Breast epithelium (tissue), 3 donors: Measurements from ENCODE around the gene SNCB.
A peak's percentile ranks its signal among the peaks of the same experiment; 100 is the strongest.

ENCODE experiments used
- POLR2A ChIP-seq: fragments of 450-650 bp; IDR thresholded peaks from one replicate; pipeline ENCODE4 v1.6.1; 2016; ENCODE audit warnings: antibody characterized with exemption, mild to moderate bottlenecking, moderate library complexity
- POLR2AphosphoS5 ChIP-seq, 3 donors: sonication (generic); formaldehyde crosslinking; IDR thresholded peaks; one replicate each; pipeline ENCODE4 v1.6.1; 2017; ENCODE audit warnings: antibody characterized with exemption in 3 of 3
- TF ChIP-seq, protein P1 (sequence below), 3 donors: fragments of 450-650 bp; IDR thresholded peaks; one replicate each; pipeline ENCODE4 v1.5.1; 2016 to 2017; ENCODE audit warnings: antibody characterized with exemption in 3 of 3, mild to moderate bottlenecking in 3 of 3, moderate library complexity in 3 of 3

GRCh38 chr5:176675676-176676360, 45.5 kb upstream of the SNCB start:
- TF ChIP-seq, protein P1, sequence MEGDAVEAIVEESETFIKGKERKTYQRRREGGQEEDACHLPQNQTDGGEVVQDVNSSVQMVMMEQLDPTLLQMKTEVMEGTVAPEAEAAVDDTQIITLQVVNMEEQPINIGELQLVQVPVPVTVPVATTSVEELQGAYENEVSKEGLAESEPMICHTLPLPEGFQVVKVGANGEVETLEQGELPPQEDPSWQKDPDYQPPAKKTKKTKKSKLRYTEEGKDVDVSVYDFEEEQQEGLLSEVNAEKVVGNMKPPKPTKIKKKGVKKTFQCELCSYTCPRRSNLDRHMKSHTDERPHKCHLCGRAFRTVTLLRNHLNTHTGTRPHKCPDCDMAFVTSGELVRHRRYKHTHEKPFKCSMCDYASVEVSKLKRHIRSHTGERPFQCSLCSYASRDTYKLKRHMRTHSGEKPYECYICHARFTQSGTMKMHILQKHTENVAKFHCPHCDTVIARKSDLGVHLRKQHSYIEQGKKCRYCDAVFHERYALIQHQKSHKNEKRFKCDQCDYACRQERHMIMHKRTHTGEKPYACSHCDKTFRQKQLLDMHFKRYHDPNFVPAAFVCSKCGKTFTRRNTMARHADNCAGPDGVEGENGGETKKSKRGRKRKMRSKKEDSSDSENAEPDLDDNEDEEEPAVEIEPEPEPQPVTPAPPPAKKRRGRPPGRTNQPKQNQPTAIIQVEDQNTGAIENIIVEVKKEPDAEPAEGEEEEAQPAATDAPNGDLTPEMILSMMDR (IDR thresholded peaks at IDR 0.05), result peak in 1 of 3 donors; percentile 25
- no peak for TF ChIP-seq POLR2A
- TF ChIP-seq POLR2AphosphoS5 (IDR thresholded peaks at IDR 0.05), result no peak
